HUES64 (cell line): ENCODE results near the gene FBXL7.

Source experiments
- H3K27ac ChIP-seq: 2 replicates; pipeline ENCODE4 v1.7.0; 2013; ENCODE audit warnings: low read depth, low read length, inconsistent platforms
- H3K27me3 ChIP-seq: 2 replicates; pipeline ENCODE4 v1.6.1; 2013; ENCODE audit warnings: mild to moderate bottlenecking, low read length; ENCODE audit not compliant: insufficient read depth
- H3K36me3 ChIP-seq: 2 replicates; pipeline ENCODE4 v1.6.1; 2013; ENCODE audit warnings: mild to moderate bottlenecking, low read length; ENCODE audit not compliant: insufficient read depth
- H3K4me1 ChIP-seq: 2 replicates; pipeline ENCODE4 v1.6.1; 2013; ENCODE audit warnings: mild to moderate bottlenecking, low read length, moderate library complexity; ENCODE audit not compliant: insufficient read depth
- H3K4me3 ChIP-seq: 2 replicates; pipeline ENCODE4 v1.5.1; 2013; ENCODE audit warnings: mild to moderate bottlenecking, low read length, moderate library complexity
- H3K9ac ChIP-seq: 2 replicates; pipeline ENCODE4 v1.6.1; 2013; ENCODE audit warnings: mild to moderate bottlenecking, low read depth, low read length
- H3K9me3 ChIP-seq: 2 replicates; pipeline ENCODE4 v1.6.1; 2013; ENCODE audit warnings: low read depth, low read length; ENCODE audit not compliant: insufficient read depth
- WGBS: fragments of 150-250, 120-280 bp; methylation state at CpG from one replicate; pipeline ENCODE4 v1.1.7; 2013; ENCODE audit warnings: missing lambda C conversion rate; 5-methylcytosine and 5-hydroxymethylcytosine counted together

FBXL7 gene

DNA sequence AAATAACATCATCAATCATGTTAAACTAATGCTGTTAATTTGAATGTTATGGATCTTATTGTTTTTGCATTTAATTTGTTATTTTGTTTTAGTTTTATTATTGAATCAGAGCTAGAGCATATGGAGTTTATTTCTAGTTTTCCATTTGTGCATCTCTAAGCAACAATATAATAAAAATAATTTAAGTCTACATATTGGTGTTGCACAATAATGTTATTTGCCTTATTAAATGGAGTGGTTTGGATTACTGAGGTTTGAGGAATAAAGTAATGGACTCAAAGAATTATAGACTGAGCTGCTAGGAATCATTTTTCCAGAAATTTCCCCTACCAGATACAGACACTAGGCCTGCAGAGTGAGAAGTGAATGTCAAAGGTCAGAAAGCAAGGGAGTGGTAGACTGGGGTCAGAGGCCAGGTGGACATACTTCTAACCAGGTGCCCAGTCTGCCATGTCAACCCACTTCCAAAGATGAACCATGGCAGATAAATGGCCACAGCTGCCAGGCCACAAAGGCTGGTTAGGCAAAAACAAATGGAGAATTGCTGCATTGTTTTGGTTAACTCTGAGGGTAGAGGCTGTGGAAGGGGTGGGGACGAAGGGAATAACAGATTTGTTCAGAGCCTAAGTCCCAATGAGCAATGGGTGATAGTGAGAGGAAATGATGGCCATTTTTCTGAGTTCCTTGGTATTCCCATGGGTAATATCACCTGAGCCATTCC lies 113.1 kb downstream of the FBXL7 start:
- no peak overlapping the region for H3K9ac ChIP-seq
- H3K36me3 ChIP-seq = no peaks in the 10 kb centered on the region
- no peaks in the 10 kb centered on the region for H3K9me3 ChIP-seq
- H3K27ac ChIP-seq = no peak overlapping the region
- WGBS = 85% methylated on average over 1 of the region's 1 CpG
- H3K27me3 ChIP-seq = no peaks in the 10 kb centered on the region
- H3K4me3 ChIP-seq = no peak overlapping the region
- H3K4me1 ChIP-seq = peaks cover 9% of the 10 kb centered on the region; the same call in 1 of the 2 replicates

DNA sequence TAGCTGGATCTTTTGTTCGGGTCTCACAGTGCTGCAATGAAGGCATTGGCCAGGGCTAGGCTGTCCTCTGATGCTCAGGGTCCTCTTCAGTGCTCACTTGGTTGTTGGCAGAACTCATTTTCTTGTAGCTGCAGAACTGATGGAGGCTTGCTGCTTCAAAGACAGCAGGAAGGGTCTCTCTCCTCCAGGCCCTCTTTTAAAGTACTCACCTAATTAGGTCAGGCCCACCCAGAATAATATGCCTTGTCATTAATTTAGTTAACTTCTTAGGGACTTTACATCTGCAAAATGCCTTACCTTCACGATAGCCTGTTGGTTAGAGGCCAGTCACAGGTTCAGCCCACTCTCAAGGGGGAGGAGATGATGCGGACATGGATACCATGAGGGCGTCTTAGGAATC lies 114.7 kb downstream of the FBXL7 start:
- H3K9me3 ChIP-seq = no peaks in the 10 kb centered on the region
- no peak overlapping the region for H3K27ac ChIP-seq
- H3K4me1 ChIP-seq = peaks cover 11% of the 10 kb centered on the region; the same call in 1 of the 2 replicates
- no peak overlapping the region for H3K4me3 ChIP-seq
- no peaks in the 10 kb centered on the region for H3K36me3 ChIP-seq
- H3K9ac ChIP-seq = no peak overlapping the region
- no peaks in the 10 kb centered on the region for H3K27me3 ChIP-seq
- 97% methylated on average over 4 of the region's 4 CpGs for WGBS

DNA sequence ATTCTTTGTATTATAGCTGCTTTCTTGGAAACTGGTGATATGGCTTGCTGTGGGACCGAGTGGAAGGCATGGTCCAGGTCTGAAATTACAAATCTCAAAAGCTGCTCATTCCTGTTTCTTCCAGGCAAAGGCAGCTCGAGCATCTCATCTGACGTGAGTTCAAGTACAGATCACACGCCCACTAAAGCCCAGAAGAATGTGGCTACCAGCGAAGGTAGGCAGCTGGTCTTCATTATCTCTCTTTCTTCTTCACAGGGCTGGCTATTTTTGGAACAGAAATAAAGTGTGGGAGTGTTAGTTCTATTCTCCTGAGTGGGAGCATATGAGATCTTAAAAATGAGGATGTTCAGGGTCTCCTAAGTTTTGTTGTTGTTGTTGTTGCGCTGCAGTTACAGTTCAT lies 115.9 kb downstream of the FBXL7 start:
- 92% methylated on average over 6 of the region's 6 CpGs for WGBS

DNA sequence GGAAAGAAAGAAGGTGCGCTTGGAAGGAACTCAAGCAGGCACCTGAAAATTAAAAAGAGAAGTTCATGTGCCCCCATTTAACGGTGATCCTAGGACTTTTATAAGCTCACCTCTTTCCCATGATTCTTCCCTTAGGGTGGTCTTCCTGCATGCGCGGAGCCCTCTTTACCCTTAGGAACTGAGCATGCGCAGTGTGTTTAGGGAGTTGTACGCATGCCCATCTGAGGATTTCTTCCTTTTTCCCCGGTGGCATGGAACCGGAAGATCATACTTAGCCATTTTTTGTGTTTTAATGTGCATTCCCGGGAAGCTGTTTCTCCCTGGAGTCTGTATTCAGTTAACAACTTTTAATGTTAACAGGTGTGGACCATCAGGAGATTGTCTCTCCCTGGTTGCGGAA lies 119.0 kb downstream of the FBXL7 start:
- Histone ChIP-seq H3K4me1 (peaks cover 4% of the 10 kb centered on the region; the same call in 1 of the 2 replicates), H3K9me3 (no peaks in the 10 kb centered on the region), H3K9ac (no peak overlapping the region), H3K4me3 (no peak overlapping the region), H3K27me3 (no peaks in the 10 kb centered on the region), H3K27ac (no peak overlapping the region), H3K36me3 (no peaks in the 10 kb centered on the region)
- WGBS = 99% methylated on average over 10 of the region's 10 CpGs

More for the DNA sequence above, 115.9 kb downstream of the FBXL7 start:
- H3K4me1 ChIP-seq = peaks cover 4% of the 10 kb centered on the region; the same call in 1 of the 2 replicates
- no peak overlapping the region for H3K27ac ChIP-seq
- H3K4me3 ChIP-seq = no peak overlapping the region
- H3K27me3 ChIP-seq = no peaks in the 10 kb centered on the region
- no peak overlapping the region for H3K9ac ChIP-seq
- H3K9me3 ChIP-seq = no peaks in the 10 kb centered on the region
- H3K36me3 ChIP-seq = no peaks in the 10 kb centered on the region

DNA sequence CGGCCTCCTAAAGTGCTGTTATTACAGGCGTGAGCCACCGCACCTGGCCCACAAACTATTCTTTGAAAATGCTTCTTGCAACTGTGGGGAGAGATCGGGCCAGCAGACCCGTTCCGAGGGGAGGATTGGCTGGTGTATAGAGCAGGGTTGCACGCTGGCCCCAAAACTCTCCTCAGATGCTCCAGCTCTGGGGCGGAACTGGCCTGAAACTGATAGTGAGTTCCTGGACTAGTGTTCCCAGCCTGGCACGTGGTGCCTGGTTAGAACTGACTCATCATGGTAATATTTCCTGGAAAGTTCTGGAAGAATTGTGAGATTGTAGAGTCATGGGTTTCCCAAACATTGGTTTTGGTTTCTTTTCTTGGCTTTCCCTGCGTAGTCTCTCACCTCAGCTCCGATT lies 120.5 kb downstream of the FBXL7 start:
- no peaks in the 10 kb centered on the region for H3K36me3 ChIP-seq
- H3K9ac ChIP-seq = no peak overlapping the region
- WGBS = 96% methylated on average over 11 of the region's 11 CpGs
- H3K27ac ChIP-seq = no peak overlapping the region
- no peaks in the 10 kb centered on the region for H3K9me3 ChIP-seq
- no peaks in the 10 kb centered on the region for H3K27me3 ChIP-seq
- no peak overlapping the region for H3K4me3 ChIP-seq
- peaks cover 4% of the 10 kb centered on the region; the same call in 1 of the 2 replicates for H3K4me1 ChIP-seq

DNA sequence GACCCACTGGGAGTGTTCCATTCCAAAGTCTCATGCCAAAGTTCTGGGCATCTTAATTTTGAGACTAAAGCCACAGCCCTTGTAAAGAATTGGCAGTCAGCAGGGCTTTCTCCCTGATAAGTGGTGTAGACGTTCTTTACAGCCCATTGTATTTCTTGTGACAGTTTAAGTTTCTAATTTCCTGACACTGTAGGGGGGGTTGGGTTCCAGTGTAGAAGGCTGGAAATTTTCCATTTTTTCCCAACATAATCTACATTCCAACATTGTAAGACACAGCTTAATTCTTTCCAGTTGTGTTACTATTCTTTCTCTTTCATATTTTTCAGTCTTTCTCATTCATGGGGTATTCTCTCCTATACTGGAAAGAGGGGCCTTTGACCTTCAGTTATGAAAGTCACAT lies 121.1 kb downstream of the FBXL7 start:
- Histone ChIP-seq H3K36me3 (no peaks in the 10 kb centered on the region), H3K4me3 (no peak overlapping the region), H3K4me1 (peaks cover 4% of the 10 kb centered on the region; the same call in 1 of the 2 replicates), H3K27ac (no peak overlapping the region), H3K9ac (no peak overlapping the region), H3K27me3 (no peaks in the 10 kb centered on the region), H3K9me3 (no peaks in the 10 kb centered on the region)
- 94% methylated on average over 1 of the region's 1 CpG for WGBS

DNA sequence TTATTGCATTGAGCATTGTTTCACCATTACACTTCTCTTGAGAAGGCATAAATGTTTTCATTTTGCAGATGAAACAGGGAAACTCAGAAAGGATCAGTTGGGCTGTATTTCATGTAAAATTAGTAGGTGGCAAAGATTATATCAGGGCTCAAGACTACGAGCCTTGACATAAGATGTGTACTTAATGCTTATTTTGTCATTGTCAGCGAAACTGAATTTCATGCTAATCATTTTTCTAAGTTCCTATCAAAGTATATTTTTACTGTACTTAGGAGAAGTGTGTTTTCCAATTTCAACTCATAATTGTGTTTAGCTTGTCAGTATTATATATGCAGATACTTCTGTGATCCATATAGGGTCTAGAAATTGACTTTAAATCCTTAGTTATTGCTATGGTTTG lies 123.8 kb downstream of the FBXL7 start:
- Histone ChIP-seq H3K27ac (no peak overlapping the region), H3K9ac (no peak overlapping the region), H3K36me3 (no peaks in the 10 kb centered on the region), H3K27me3 (no peaks in the 10 kb centered on the region), H3K4me1 (no peaks in the 10 kb centered on the region), H3K9me3 (no peaks in the 10 kb centered on the region), H3K4me3 (no peak overlapping the region)
- 95% methylated on average over 2 of the region's 2 CpGs for WGBS

DNA sequence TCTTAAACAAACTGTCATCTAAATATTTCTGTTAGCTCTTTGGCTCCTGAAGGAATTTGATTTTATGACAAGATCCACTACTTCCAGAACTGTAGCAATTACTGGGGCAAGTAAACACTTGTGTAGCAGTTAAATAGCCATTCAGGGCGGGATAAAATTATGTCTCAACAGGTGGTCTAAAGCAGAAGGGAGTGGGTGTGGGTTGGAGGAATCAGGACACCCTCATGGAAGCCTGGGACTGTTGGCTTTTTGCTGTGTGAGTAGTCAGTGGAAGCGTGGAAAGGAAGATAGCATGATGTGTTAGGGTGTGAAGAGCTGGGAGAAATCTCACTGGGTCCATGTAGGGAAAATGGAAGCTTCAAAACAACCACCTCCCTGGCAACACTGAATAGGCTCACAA lies 127.1 kb downstream of the FBXL7 start:
- Histone ChIP-seq H3K27me3 (no peaks in the 10 kb centered on the region), H3K4me1 (no peaks in the 10 kb centered on the region), H3K27ac (no peak overlapping the region), H3K36me3 (no peaks in the 10 kb centered on the region), H3K9ac (no peak overlapping the region), H3K9me3 (no peaks in the 10 kb centered on the region), H3K4me3 (no peak overlapping the region)
- 92% methylated on average over 2 of the region's 2 CpGs for WGBS

DNA sequence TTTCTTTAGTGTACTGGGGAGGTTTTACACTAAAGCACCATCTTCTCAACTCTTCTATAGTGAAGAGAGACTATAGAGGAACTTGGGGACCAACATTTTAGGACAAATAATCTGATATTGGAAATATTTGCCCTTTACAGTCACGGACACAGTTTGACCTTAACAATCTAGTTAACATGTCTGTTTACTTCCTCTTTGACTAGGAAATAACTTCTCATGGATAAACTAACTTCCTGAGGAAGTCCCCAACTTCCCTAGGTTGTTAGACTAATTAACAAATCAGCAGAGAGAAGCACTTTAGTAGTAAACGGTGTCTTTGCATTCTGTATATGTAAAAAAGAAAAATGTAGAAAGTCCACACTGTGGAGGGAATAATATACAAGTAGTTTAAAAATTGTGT lies 127.7 kb downstream of the FBXL7 start:
- Histone ChIP-seq H3K36me3 (no peaks in the 10 kb centered on the region), H3K27me3 (no peaks in the 10 kb centered on the region), H3K9ac (no peak overlapping the region), H3K4me3 (no peak overlapping the region), H3K4me1 (no peaks in the 10 kb centered on the region), H3K9me3 (no peaks in the 10 kb centered on the region), H3K27ac (no peak overlapping the region)
- WGBS = 92% methylated on average over 2 of the region's 2 CpGs

DNA sequence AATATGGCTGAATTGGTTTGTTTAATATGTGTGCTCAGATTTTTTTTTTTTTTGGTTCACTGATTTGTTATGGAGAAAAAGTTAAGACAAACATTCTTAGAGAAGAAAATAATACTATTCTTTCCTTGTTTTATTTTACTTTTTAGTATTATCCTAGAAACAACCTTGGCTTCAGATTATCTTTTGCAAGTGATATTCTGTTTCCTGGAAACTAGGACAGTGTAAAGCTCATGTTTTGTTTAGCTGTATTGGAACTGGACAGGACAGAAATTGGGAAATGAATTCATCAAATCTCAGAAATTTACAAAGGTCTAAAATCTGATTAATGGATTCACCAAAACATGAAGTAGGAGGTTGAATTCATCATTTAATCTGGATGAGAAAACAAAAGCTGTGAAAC lies 130.5 kb downstream of the FBXL7 start:
- Histone ChIP-seq H3K4me3 (no peak overlapping the region), H3K9me3 (no peaks in the 10 kb centered on the region)

DNA sequence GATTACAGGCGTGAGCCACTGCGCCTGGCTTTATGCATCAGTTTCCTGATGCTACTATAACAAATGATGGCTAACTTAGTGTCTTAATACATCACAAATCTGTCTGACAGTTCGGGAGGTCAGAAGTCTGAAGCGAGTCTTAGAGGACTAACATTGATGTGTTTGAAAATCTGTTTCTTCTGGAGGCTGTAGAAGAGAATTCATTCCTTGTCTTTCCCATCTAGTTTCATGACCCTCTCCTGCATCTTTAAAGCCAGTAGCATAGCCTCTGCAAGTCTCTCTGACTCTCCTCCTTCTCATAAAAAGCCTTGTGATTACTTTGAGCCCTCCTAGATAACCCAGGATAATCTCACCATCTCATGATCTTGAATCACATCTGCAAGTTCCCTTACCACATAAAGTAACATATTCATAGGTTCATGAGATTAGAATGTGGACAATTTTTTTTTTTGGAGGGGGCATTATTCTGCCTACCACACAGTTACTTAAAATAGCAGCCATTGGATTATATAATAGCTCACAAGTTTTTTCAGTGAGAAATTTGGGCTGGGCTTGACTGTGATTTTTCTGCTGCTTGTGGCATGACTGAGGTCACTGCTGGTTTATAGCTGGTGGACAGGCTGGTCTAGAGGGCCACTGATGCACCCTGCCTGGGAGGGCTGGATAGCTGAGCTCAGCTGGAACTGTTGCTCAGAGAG lies 134.8 kb downstream of the FBXL7 start:
- Histone ChIP-seq H3K27me3 (no peaks in the 10 kb centered on the region), H3K4me1 (no peaks in the 10 kb centered on the region), H3K9ac (no peak overlapping the region), H3K36me3 (no peaks in the 10 kb centered on the region), H3K27ac (no peak overlapping the region), H3K4me3 (no peak overlapping the region), H3K9me3 (no peaks in the 10 kb centered on the region)
- 100% methylated on average over 3 of the region's 4 CpGs for WGBS

More for the DNA sequence above, 130.5 kb downstream of the FBXL7 start:
- no peak overlapping the region for H3K9ac ChIP-seq
- no peaks in the 10 kb centered on the region for H3K27me3 ChIP-seq
- no peak overlapping the region for H3K27ac ChIP-seq
- no peaks in the 10 kb centered on the region for H3K36me3 ChIP-seq
- H3K4me1 ChIP-seq = no peaks in the 10 kb centered on the region
